Mucosa of rectum (tissue), 2 donors: Measurements from ENCODE around the gene KANK2.
"Not testable (repeated sequence)": the region's sequence is repeated elsewhere in the genome, so short reads cannot be mapped to it uniquely, and the experiment has no call there.

Source experiments
- H3K27ac ChIP-seq, 2 donors: one replicate each; pipeline ENCODE4 v1.7.0; 2013; ENCODE audit warnings: inconsistent platforms in 2 of 2, low read depth in 2 of 2, low read length in 2 of 2
- H3K27me3 ChIP-seq, 2 donors: one replicate each; pipeline ENCODE4 v1.7.0; 2013; ENCODE audit warnings: low read length in 2 of 2; ENCODE audit not compliant: control insufficient read depth in 2 of 2, insufficient read depth in 2 of 2
- H3K36me3 ChIP-seq, 2 donors: one replicate each; pipeline ENCODE4 v1.7.0; 2013; ENCODE audit warnings: low read length in 2 of 2; ENCODE audit not compliant: control insufficient read depth in 2 of 2, insufficient read depth in 2 of 2
- H3K4me1 ChIP-seq, 2 donors: one replicate each; pipeline ENCODE4 v1.7.0; 2013; ENCODE audit warnings: low read length in 2 of 2, mild to moderate bottlenecking in 1 of 2; ENCODE audit not compliant: control insufficient read depth in 2 of 2, insufficient read depth in 2 of 2
- H3K4me3 ChIP-seq, 2 donors: one replicate each; pipeline ENCODE4 v1.7.0; 2013; ENCODE audit warnings: low read length in 2 of 2
- H3K9ac ChIP-seq, 2 donors: one replicate each; pipeline ENCODE4 v1.7.0; 2013; ENCODE audit warnings: low read length in 2 of 2, low read depth in 1 of 2, mild to moderate bottlenecking in 1 of 2
- H3K9me3 ChIP-seq, 2 donors: one replicate each; pipeline ENCODE4 v1.7.0; 2013; ENCODE audit warnings: low read length in 2 of 2; ENCODE audit not compliant: control insufficient read depth in 2 of 2
- donor health status: healthy.
- donor health status: Normal muscosa, but diverticular disease.

KANK2 gene

GRCh38 chr19:11130824-11131455 lies 66.4 kb downstream of the KANK2 start:
- Histone ChIP-seq H3K27ac (peak overlapping the region in 1 of 2 donors; percentile 52), H3K27me3 (no peaks in the 10 kb centered on the region), H3K36me3 (peaks cover 37 to 42% of the 10 kb centered on the region in 2 donors), H3K4me1 (peaks cover 3% of the 10 kb centered on the region in 2 donors), H3K4me3 (no peak overlapping the region), H3K9me3 (no peaks in the 10 kb centered on the region), H3K9ac (peak overlapping the region in 1 of 2 donors; percentile 24)

- no peak overlapping the region for H3K4me3 ChIP-seq
- H3K9me3 ChIP-seq: no peaks in the 10 kb centered on the region
- H3K27ac ChIP-seq: no peak overlapping the region
- no peak overlapping the region for H3K9ac ChIP-seq
- H3K4me1 ChIP-seq: peaks cover 3% of the 10 kb centered on the region in 2 donors
- peaks cover 43 to 49% of the 10 kb centered on the region in 2 donors for H3K36me3 ChIP-seq
- no peaks in the 10 kb centered on the region for H3K27me3 ChIP-seq
Measured at GRCh38 chr19:11127905-11128304, 69.4 kb downstream of the KANK2 start.

- H3K27me3 ChIP-seq: no peaks in the 10 kb centered on the region
- no peak overlapping the region for H3K9ac ChIP-seq
- no peak overlapping the region for H3K4me3 ChIP-seq
- H3K4me1 ChIP-seq: peaks cover 3% of the 10 kb centered on the region in 2 donors
- H3K36me3 ChIP-seq: peaks cover 35 to 36% of the 10 kb centered on the region in 2 donors
- H3K27ac ChIP-seq: no peak overlapping the region
- no peaks in the 10 kb centered on the region for H3K9me3 ChIP-seq
Measured at GRCh38 chr19:11125994-11126685, 71.2 kb downstream of the KANK2 start.

- H3K9me3 ChIP-seq, H3K4me1 ChIP-seq, H3K27me3 ChIP-seq, H3K4me3 ChIP-seq, H3K27ac ChIP-seq, H3K9ac ChIP-seq: not testable (repeated sequence)
- H3K36me3 ChIP-seq: peaks cover 34 to 35% of the 10 kb centered on the region in 2 donors
Measured at GRCh38 chr19:11124157-11124556, 73.2 kb downstream of the KANK2 start.

- no peak overlapping the region for H3K9ac ChIP-seq
- no peaks in the 10 kb centered on the region for H3K9me3 ChIP-seq
- H3K36me3 ChIP-seq: peaks cover 33 to 38% of the 10 kb centered on the region in 2 donors
- H3K27me3 ChIP-seq: no peaks in the 10 kb centered on the region
- H3K27ac ChIP-seq: no peak overlapping the region
- H3K4me1 ChIP-seq: no peaks in the 10 kb centered on the region
- no peak overlapping the region for H3K4me3 ChIP-seq
Measured at GRCh38 chr19:11123114-11123513, 74.2 kb downstream of the KANK2 start.

- not testable (repeated sequence) for H3K27me3 ChIP-seq, H3K9ac ChIP-seq, H3K9me3 ChIP-seq, H3K4me3 ChIP-seq, H3K4me1 ChIP-seq, H3K27ac ChIP-seq
- peaks cover 37 to 38% of the 10 kb centered on the region in 2 donors for H3K36me3 ChIP-seq
Measured at GRCh38 chr19:11121963-11122362, 75.4 kb downstream of the KANK2 start.

GRCh38 chr19:11116507-11116906 lies 80.8 kb downstream of the KANK2 start:
- H3K36me3 ChIP-seq: peaks cover 57 to 58% of the 10 kb centered on the region in 2 donors
- no peaks in the 10 kb centered on the region for H3K4me1 ChIP-seq

GRCh38 chr19:11115895-11116446 lies 81.4 kb downstream of the KANK2 start:
- Histone ChIP-seq H3K27me3 (no peaks in the 10 kb centered on the region), H3K27ac (no peak overlapping the region), H3K36me3 (peaks cover 61% of the 10 kb centered on the region in 2 donors), H3K9ac (no peak overlapping the region), H3K4me1 (no peaks in the 10 kb centered on the region), H3K4me3 (no peak overlapping the region), H3K9me3 (no peaks in the 10 kb centered on the region)

More at GRCh38 chr19:11116507-11116906, 80.8 kb downstream of the KANK2 start:
- Histone ChIP-seq H3K27ac (no peak overlapping the region), H3K27me3 (no peaks in the 10 kb centered on the region), H3K9ac (no peak overlapping the region), H3K9me3 (no peaks in the 10 kb centered on the region), H3K4me3 (no peak overlapping the region)

GRCh38 chr19:11115042-11115441 lies 82.3 kb downstream of the KANK2 start:
- Histone ChIP-seq H3K36me3 (peaks cover 60 to 63% of the 10 kb centered on the region in 2 donors), H3K27me3 (no peaks in the 10 kb centered on the region), H3K9ac (no peak overlapping the region), H3K9me3 (no peaks in the 10 kb centered on the region), H3K4me3 (no peak overlapping the region), H3K27ac (no peak overlapping the region), H3K4me1 (no peaks in the 10 kb centered on the region)
